Dendritic cell treated with granulocyte-macrophage colony-stimulating factor and Interleukin-4, amounts not matched to agents 40 ng/mL and 50 ng/mL, for 4 days (primary cell): ENCODE data around the gene IRF9.

Source experiments
- H3K27ac Mint-ChIP-seq: one replicate; pipeline ENCODE4 v1.8.0; 2022; ENCODE audit warnings: mild to moderate bottlenecking, mixed read lengths
- H3K27me3 Mint-ChIP-seq: one replicate; pipeline ENCODE4 v1.8.0; 2022; ENCODE audit warnings: mild to moderate bottlenecking, mixed read lengths
- H3K36me3 Mint-ChIP-seq: one replicate; pipeline ENCODE4 v1.8.0; 2022; ENCODE audit warnings: low read depth, mixed read lengths
- H3K4me1 Mint-ChIP-seq: one replicate; pipeline ENCODE4 v1.8.0; 2022; ENCODE audit warnings: low read depth, mixed read lengths
- H3K4me3 Mint-ChIP-seq: one replicate; pipeline ENCODE4 v1.8.0; 2022; ENCODE audit warnings: mild to moderate bottlenecking, moderate library complexity, mixed read lengths
- H3K9me3 Mint-ChIP-seq: one replicate; pipeline ENCODE4 v1.8.0; 2022; ENCODE audit warnings: mixed read lengths
- intact Hi-C: fragments of 100-400 bp; cut with micrococcal nuclease; formaldehyde crosslinking; loops from one replicate; pipeline ENCODE4 v1.15.0; 2022

The IRF9 gene

DNA sequence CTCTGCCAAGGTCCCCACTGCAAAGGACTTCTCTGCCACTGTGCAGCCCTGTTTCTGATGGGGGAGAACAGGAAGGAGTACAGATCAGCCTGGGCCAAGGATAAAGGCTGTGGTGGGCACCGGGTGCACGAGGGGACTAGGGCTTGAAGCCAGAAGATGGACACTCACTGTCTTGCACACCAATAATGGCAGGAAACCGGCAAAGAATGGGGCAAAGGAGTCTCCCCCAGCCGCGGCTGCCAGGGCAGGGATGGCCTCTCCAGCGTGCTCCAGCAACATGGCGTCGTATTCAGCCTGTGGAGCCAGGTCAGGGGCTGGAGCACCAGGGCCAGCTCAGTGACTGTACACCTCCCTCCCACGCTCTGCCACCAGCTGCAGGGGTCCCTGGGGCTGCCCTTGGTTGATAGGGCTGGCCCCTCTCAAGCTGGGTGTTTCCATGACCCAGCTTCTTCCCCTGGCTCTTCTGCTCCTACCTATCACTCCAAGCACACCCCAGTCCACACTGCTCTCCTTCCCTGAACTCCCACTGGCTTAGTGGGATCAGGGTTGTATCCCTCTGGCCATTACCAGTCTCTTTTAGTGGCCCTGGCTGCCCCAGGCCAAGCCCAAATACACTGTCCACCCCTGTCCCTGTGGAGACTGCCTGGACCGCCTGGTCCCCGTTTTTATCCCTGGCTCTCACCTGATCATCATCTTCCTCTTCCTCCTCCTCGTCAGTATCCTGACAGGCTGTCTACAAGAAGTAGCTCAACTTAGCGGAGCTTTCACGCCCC lies 21.2 kb downstream of the IRF9 start:
- H3K4me1 Mint-ChIP-seq = peaks cover 5% of the 10 kb centered on the region
- H3K9me3 Mint-ChIP-seq = no peaks in the 10 kb centered on the region
- H3K27ac Mint-ChIP-seq = no peak overlapping the region
- H3K4me3 Mint-ChIP-seq = no peak overlapping the region
- H3K27me3 Mint-ChIP-seq = no peaks in the 10 kb centered on the region
- peaks cover 99% of the 10 kb centered on the region for H3K36me3 Mint-ChIP-seq
- intact Hi-C loops = no loop called here

DNA sequence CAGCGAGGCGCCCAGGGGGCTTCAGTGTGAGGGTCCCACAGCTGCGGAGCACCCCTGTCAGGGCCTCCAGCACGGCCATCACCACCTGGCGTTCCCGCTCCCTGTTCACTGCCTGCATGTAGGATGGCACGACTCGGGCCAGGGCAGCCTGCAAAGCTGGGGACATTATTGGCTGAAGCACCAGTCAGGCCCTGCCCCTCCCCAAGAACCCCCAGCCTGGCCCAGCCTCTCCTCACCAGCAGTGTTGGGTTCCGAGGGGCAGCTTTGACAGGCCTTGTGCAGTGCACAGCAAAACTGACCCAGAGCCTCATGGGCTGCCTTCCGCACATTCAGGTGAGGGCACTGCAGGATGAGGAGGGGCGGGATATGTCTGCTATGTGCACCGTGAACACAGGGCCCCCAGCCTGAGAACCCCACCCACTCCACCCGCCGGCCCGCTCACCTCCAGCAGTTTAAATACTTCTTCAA lies 22.0 kb downstream of the IRF9 start:
- Mint-ChIP-seq H3K36me3 (peaks cover 92% of the 10 kb centered on the region), H3K9me3 (no peaks in the 10 kb centered on the region), H3K27me3 (no peaks in the 10 kb centered on the region), H3K4me3 (no peak overlapping the region), H3K27ac (no peak overlapping the region), H3K4me1 (peaks cover 12% of the 10 kb centered on the region)
- intact Hi-C loops = no loop called here

DNA sequence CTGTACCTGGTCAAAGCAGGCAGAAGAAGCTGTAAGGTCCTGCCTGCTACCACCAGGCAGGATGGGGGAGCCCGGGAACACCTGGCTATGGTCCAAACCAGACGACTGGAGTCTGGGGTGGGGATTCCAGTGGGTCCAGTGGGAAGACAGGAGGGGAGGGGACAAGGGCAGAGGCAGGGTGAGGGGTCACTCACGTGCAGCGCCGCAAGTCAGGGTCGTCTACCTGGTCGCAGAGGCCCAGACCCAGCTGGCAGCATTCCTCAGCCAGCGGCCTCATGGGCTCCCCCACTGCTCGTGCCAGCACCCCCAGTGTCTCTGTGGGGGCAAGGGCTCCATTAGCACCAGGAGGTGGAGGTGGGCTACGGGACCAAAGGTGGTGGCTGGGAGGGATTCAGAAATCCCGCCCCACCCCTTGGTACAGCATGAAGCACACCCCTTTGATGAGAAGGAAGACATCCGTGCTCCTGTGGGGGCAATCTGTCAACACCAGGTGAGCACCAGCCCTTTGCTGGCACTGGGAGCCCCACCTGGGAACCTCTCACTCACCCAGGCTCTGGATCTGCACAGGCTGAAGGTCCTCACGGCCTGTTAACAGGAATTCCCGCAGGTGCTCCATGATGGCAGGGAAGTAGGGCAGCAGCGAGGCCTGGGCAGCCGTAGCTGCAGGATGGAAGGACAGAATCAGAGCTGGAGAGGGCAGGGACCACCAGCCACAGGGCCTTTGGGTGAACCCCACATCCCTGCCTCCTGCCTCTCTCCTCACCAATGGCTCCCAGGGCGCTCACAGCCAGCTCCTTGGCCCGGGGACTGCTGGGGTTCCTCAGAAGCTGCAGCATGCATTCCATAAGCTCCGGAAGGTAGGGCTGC lies 23.3 kb downstream of the IRF9 start:
- Mint-ChIP-seq H3K9me3 (no peaks in the 10 kb centered on the region), H3K27ac (no peak overlapping the region), H3K27me3 (no peaks in the 10 kb centered on the region), H3K36me3 (peaks cover 84% of the 10 kb centered on the region), H3K4me3 (no peak overlapping the region), H3K4me1 (peaks cover 22% of the 10 kb centered on the region)
- intact Hi-C loops = no loop called here

DNA sequence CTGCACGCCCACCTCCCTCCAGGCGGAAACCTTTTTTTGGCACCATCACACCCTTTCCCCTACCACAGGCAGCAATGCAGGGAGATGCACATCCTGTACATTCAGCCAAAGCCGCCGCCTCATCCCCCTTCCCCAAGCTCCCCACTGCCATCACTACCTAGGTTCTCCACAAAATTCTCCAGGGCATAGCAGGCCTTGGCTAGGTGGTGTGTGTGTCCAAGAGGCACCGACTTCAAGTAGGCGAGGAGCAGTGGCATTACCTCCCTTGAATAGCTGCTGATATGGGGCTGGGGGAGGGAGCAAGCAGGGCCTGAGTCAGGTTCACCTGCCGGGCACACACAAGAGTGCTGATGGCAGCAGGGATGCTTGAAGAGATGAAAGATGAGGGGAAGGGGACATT lies 24.0 kb downstream of the IRF9 start:
- intact Hi-C loops = no loop called here
- H3K4me1 Mint-ChIP-seq = peaks cover 27% of the 10 kb centered on the region
- no peak overlapping the region for H3K27ac Mint-ChIP-seq
- H3K4me3 Mint-ChIP-seq = no peak overlapping the region
- H3K27me3 Mint-ChIP-seq = no peaks in the 10 kb centered on the region
- H3K9me3 Mint-ChIP-seq = no peaks in the 10 kb centered on the region
- peaks cover 81% of the 10 kb centered on the region for H3K36me3 Mint-ChIP-seq

DNA sequence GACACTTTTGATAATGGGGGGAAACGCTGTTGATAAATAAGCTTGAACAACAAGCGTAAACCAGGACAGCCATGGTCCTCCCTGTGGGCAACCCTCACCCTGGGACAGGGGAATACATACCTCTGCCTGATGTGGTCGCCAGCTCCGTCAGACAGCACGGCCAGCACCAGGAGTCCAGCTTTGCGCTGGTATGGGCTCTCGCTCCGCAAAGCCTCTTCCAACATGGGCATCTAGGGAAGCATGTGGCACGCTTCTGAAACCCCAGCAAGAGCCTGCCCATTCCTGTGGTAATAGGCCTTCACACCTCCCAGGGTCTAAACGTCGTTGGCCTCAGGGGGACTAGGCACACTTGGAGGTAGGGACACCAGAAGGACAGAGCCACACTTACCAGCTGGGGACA lies 24.7 kb downstream of the IRF9 start:
- H3K27me3 Mint-ChIP-seq = no peaks in the 10 kb centered on the region
- H3K4me1 Mint-ChIP-seq = peaks cover 31% of the 10 kb centered on the region
- H3K27ac Mint-ChIP-seq = no peak overlapping the region
- peaks cover 81% of the 10 kb centered on the region for H3K36me3 Mint-ChIP-seq
- no peak overlapping the region for H3K4me3 Mint-ChIP-seq
- no peaks in the 10 kb centered on the region for H3K9me3 Mint-ChIP-seq
- intact Hi-C loops = no loop called here

DNA sequence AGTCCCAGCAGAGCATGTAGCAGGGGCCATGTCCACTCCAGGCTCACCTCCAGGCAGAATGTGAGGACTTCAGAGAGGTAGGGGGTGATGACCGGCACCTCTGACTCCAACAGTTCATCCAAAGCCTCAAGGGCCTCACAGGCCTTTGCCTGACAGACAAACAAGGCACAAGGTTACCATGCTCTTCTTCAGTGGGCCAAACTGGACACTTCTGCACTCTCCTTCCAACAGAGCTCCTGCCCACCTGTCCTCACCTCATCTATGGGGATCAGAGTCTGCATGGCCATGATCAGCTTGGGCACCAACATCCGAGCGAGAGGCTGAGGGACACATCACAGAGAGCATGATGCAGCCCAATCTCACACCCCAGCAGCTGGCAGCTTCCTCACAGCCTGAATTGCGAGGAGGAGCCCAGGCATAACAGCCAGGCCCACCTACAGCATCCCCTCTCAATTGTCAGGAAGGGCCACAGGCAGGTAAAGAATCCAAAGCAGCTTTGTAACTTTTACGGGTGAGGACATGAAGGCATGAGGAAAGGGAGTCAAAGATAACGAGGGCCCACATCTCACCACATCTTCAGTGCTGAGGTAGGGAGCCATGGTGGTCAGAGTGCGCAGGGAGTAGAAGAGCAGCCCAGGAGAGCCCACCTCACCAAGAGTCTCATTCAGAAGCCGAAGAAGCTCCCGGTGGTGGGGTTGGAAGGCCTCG lies 25.9 kb downstream of the IRF9 start:
- intact Hi-C loops = no loop called here
- no peaks in the 10 kb centered on the region for H3K9me3 Mint-ChIP-seq
- H3K27ac Mint-ChIP-seq = peak overlapping the region; percentile 81
- H3K4me3 Mint-ChIP-seq = no peak overlapping the region
- peaks cover 37% of the 10 kb centered on the region for H3K4me1 Mint-ChIP-seq
- no peaks in the 10 kb centered on the region for H3K27me3 Mint-ChIP-seq
- H3K36me3 Mint-ChIP-seq = peaks cover 80% of the 10 kb centered on the region

DNA sequence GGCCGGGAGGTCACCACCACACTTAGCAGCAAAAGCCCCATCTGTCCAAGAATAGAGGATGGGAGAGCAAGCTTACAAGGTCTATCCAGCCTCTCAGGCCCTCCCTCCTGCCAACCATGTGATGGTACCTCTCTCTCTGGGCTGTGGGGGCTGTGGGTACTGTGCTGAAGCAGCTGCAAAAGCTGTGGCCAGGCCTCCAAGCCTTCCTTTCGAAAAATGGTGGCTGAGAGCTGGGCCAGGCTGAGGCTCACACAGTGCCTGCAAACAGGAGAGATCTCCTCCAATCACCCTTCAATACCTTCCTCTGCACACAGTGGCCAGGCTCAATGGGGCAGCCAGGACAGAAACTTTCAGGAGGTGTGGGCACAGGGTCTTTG lies 26.5 kb downstream of the IRF9 start:
- intact Hi-C loops = no loop called here
- peaks cover 80% of the 10 kb centered on the region for H3K36me3 Mint-ChIP-seq
- H3K27ac Mint-ChIP-seq = peak overlapping the region; percentile 81
- H3K4me3 Mint-ChIP-seq = peak overlapping the region; percentile 85
- peaks cover 42% of the 10 kb centered on the region for H3K4me1 Mint-ChIP-seq
- no peaks in the 10 kb centered on the region for H3K27me3 Mint-ChIP-seq
- H3K9me3 Mint-ChIP-seq = no peaks in the 10 kb centered on the region

DNA sequence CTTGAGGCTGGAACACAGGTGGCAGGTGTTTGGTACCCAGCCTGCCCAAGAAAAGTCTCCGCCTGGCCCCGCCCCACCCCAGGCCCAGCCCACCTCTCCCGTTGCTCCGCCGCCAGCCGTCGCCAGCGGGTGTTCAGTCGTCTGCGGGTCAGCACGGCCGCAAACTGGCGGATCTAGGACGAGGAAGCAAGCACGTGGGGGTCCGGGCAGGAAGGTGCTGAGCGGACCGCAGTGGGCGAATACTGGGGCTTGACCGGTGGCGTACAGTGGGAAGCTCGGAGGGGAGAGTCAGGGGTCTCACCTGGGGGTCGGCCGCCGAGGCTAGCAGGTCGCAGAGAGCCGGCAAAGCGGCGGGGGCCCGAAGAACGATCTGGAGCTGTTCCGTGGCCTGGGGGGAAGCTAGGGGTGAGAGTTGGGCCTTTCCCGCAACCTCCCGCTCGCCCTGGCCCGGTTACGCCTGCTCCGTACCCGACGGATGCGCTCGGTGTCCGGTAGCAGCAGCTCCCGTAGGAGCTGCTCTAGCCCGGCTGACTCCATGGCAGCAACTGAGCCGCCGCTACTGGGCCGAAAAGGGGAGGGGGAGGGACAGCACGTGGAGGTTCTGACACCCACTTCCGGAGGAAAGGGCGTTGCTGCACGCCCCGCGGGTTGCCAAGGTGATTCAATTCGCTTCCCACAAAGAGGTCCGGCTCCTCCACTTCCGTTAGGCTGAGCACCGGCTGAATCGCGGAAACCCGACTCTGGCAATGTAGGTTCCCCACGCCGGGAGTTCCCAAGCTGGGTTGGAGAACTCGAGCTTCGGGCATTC lies 27.4 kb downstream of the IRF9 start, which contains the start of gene IPO4:
Gene IPO4 (minus strand): TSS at position 566 of the 808 bp plus-strand sequence. CDS start 29 bp downstream, at position 537.
- intact Hi-C loops = loop anchor here (1.0 to 2.0 kb wide), 3 partner anchors 42 to 74 kb away; partner anchors contain the start of genes DCAF11, GMPR2, NEDD8 and NRL
- Mint-ChIP-seq H3K36me3 (peaks cover 78% of the 10 kb centered on the region), H3K27ac (peak within 1 kb of the TSS; percentile 81), H3K4me3 (peak within 1 kb of the TSS; percentile 85), H3K4me1 (peaks cover 47% of the 10 kb centered on the region), H3K9me3 (no peaks in the 10 kb centered on the region), H3K27me3 (no peaks in the 10 kb centered on the region)

DNA sequence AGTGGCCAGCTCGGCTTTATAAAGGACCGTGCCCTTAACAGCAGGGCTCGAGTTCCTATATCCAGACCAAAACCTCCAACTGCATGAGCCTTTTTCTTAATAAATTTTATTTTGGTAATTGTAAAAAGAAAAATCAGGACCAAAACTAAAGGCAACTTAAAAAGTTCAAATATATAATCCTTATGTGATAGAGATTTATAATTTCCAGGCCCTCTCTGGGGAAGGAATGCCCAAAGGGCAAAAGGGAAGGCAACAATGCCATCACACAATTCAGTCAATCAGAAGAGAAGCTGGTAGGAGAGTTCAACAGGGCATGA lies 28.0 kb downstream of the IRF9 start:
- Mint-ChIP-seq H3K27me3 (no peaks in the 10 kb centered on the region), H3K9me3 (no peaks in the 10 kb centered on the region), H3K27ac (peak overlapping the region; percentile 81), H3K4me1 (peaks cover 50% of the 10 kb centered on the region), H3K4me3 (peak overlapping the region; percentile 85), H3K36me3 (peaks cover 73% of the 10 kb centered on the region)
- intact Hi-C loops = loop anchor here (2.0 kb wide), 1 partner anchor 42 kb away; the partner anchor contains the start of genes PSME2 and RNF31

DNA sequence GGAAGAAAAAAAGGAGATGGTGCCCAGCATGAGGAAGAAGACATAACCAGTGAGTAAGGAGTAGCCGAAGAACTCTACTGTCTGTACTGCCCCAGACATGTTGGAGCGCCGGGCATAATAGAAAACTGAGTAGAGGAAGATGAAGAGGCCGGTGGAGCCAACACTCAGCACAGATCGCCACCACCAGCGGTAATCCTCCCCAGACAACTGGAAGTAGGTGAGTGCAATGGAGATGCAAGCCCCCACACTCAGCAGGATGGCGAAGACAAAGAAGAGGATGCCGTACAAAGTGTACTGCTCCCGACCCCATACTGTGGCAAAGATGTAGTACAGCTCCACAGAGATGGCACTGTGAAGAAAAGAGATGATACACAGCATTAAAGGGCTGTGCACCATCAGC lies 28.4 kb downstream of the IRF9 start:
- Mint-ChIP-seq H3K4me1 (peaks cover 54% of the 10 kb centered on the region), H3K27ac (peak overlapping the region; percentile 81), H3K36me3 (peaks cover 68% of the 10 kb centered on the region), H3K9me3 (no peaks in the 10 kb centered on the region), H3K27me3 (no peaks in the 10 kb centered on the region), H3K4me3 (no peak overlapping the region)
- intact Hi-C loops = loop anchor here (2.0 kb wide), 1 partner anchor 43 kb away; the partner anchor contains the start of genes PSME2 and RNF31

DNA sequence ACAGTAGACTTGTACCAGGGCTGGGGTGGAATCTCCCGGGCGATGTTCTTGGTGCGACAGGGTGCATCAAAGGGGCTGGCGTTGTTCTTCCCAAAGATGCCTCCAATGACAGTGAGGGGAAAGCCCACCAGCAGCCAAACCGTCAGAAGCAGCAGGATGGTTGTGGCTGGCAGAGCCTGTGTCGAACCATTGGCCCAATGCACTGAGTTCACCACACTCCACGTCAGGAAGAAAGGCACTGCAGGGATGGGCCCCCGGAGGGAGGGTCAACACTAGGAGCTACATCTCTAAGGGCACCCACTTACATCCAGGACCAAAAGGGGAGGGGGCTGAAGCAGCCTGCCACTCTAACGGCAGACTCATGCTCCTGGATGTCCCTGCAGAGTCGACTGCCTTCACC lies 29.4 kb downstream of the IRF9 start:
- Mint-ChIP-seq H3K9me3 (no peaks in the 10 kb centered on the region), H3K27me3 (no peaks in the 10 kb centered on the region), H3K4me3 (no peak overlapping the region), H3K27ac (no peak overlapping the region), H3K36me3 (peaks cover 66% of the 10 kb centered on the region), H3K4me1 (peaks cover 62% of the 10 kb centered on the region)
- intact Hi-C loops = no loop called here

DNA sequence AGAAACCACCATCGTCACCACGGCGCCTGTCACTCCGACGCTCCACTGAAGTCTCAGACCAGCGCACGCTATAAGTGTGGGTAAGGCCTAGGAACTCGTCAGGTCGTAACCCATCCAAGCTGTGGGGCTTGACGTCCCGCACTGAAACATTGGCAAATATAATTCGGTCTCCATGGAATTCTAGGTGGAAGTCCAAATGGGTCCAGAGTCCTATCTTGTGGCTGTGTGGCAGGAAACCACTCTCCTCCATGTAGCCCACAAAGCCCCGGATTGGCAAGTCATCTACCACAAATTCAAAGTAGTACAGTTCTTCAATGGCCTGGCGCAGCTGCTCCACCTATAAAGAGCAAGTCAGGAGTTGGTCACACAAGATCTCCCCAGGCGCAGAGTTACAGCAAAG lies 31.9 kb downstream of the IRF9 start:
- Mint-ChIP-seq H3K4me1 (peaks cover 66% of the 10 kb centered on the region), H3K36me3 (peaks cover 66% of the 10 kb centered on the region), H3K9me3 (no peaks in the 10 kb centered on the region), H3K27me3 (no peaks in the 10 kb centered on the region), H3K4me3 (no peak overlapping the region), H3K27ac (no peak overlapping the region)
- intact Hi-C loops = no loop called here

DNA sequence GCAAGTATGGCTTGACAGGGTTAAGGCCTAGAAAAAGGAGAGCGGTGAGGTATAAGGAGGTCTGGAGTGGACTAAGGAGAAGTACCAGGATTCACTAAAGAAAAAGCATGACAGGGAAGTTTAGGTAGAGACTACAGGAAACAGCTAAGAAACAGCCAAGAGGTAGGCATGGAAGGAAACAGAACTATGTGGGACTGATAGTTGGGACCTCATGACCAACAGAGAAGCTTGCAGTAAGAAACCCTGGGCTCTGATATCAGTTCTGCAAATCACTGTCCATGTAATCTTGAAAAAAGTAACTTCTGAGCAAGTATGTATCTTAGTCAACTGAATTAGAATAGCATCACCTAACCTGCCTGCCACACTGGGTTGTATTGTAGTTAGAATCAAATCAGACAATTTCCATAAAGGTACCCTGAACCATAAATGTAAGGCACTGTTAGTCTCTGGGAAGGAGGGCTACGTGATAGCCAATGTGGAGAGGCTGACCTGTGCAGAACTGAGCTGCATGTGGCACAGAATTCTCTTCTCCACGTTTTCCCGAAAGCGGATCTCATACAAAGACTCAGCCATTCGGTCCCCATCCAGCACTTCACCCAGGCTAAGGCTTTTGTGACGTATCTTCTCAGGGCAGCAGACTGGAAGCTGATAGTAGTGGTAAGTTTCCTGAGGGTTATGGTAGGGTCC lies 33.3 kb downstream of the IRF9 start:
- peaks cover 66% of the 10 kb centered on the region for H3K4me1 Mint-ChIP-seq

More for the DNA sequence above, 33.3 kb downstream of the IRF9 start:
- intact Hi-C loops = no loop called here
- Mint-ChIP-seq H3K27me3 (no peaks in the 10 kb centered on the region), H3K4me3 (peak overlapping the region; percentile 94), H3K9me3 (peaks cover 5% of the 10 kb centered on the region), H3K27ac (peak overlapping the region; percentile 94), H3K36me3 (peaks cover 76% of the 10 kb centered on the region)
